Right cardiac atrium (tissue), 5 donors: Measurements from ENCODE around the gene CLDN17. TPM values are rescaled to one million over a fixed set of nuclear protein-coding genes. Genes with fewer than 3 reads are reported as not detected.
A peak's percentile ranks its signal among the peaks of the same experiment; 100 is the strongest.

Experiments used
- ATAC-seq, 2 donors: fragments of 200-7000 bp; cut with Tn5 transposase; one replicate each; pipeline versions ENCODE4 v1.8.0 to v1.9.1; 2020; ENCODE audit warnings: moderate library complexity in 2 of 2, mild to moderate bottlenecking in 1 of 2
- DNase-seq, 3 donors: peaks; one replicate each; pipeline ENCODE4 v3.0.0-alpha.2; 2020
- H3K27ac ChIP-seq: one replicate; pipeline ENCODE4 v1.5.1; 2013; ENCODE audit warnings: mild to moderate bottlenecking, low read length, control low read depth, moderate library complexity
- H3K27me3 ChIP-seq: one replicate; pipeline ENCODE4 v1.6.1; 2013; ENCODE audit not compliant: control insufficient read depth, insufficient read depth
- H3K4me1 ChIP-seq: one replicate; pipeline ENCODE4 v1.6.1; 2013; ENCODE audit warnings: low read length; ENCODE audit not compliant: control insufficient read depth, insufficient read depth
- H3K4me3 ChIP-seq: one replicate; pipeline ENCODE4 v1.5.1; 2013; ENCODE audit warnings: low read length, control low read depth
- H3K9me3 ChIP-seq: one replicate; pipeline ENCODE4 v1.6.1; 2013; ENCODE audit warnings: low read length; ENCODE audit not compliant: control insufficient read depth
- WGBS: extraction: QIAGEN DNeasy Blood & Tissue Kit; methylation state at CpG from one replicate; pipeline ENCODE4 v1.1.7; 2013; 5-methylcytosine and 5-hydroxymethylcytosine counted together
- intact Hi-C, 4 donors: fragments of 100-400 bp; cut with DNase I; formaldehyde crosslinking; loops; one replicate each; pipeline versions ENCODE4 v1.11.0 to v1.14.0; 2022 to 2023
- long read RNA-seq, 4 donors: library from polyadenylated mRNA; unstranded; transcript quantifications; one replicate each; pipeline ENCODE4 v2.0.0, GENCODE V29; 2020 to 2021
- polyA plus RNA-seq: library from polyadenylated mRNA; stranded (reverse); fragments of 200-250 nt; gene quantifications from one replicate; pipeline ENCODE4 v1.2.3, GENCODE V29; 2013
- total RNA-seq, 4 donors: library from RNA; stranded (reverse); fragmentation: NEBNext Ultra II Directional; extraction: Animal tissue kit (Norgen Biotek cat#: 25700); gene quantifications; one replicate each; pipeline ENCODE4 v1.2.1, GENCODE V29; 2021
- donor health status: healthy with polysubstance abuse.
- donor health status: DM: no; HTN: yes; CAD: no.
- donor health status: DM: no; HTN: no; CAD: no.
- donor health status: DM: no; HTN: yes; CAD: no; lungs with severe emphysema.
- donor health status: DM: yes; HTN: yes; CAD: no.

The CLDN17 gene, protein sequence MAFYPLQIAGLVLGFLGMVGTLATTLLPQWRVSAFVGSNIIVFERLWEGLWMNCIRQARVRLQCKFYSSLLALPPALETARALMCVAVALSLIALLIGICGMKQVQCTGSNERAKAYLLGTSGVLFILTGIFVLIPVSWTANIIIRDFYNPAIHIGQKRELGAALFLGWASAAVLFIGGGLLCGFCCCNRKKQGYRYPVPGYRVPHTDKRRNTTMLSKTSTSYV
- total RNA-seq (not detected), polyA plus RNA-seq (not detected)
- long read RNA-seq, donor 1: 0 reads
- long read RNA-seq, donor 2: 0 reads
- long read RNA-seq, donor 3: 0 reads
- long read RNA-seq, donor 4: 0 reads

DNA sequence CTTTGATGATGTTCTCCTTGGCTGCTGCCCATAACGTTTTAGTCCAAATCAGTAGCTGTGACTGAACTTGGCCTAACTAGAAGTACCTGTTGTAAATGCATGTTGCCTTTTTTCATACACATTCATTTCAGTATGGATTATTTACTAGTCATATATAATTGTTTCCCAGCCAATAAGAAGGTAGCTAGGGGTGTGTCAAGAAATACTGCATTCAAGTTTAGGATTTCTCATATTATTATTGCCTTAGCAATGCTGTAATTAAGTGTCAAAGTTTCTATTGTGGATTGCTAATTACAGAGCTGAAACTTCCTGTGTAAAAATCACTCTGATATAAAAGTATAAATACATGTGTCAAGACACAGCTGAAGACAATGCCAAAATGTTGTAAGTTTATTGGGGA lies at the start of gene CLDN17:
CLDN17 (minus strand) TSS at position 101 of the 400 bp plus-strand sequence. CDS start 188 bp downstream, outside the sequence.
- no peak within 1 kb of the TSS for H3K4me3 ChIP-seq
- peaks cover 2% of the 10 kb centered on the region for H3K4me1 ChIP-seq
- no peaks in the 10 kb centered on the region for H3K27me3 ChIP-seq
- no peak within 1 kb of the TSS for H3K27ac ChIP-seq
- no peak for ATAC-seq
- whole genome bisulfite sequencing: 63% methylated on average over 1 of the region's 1 CpG
- H3K9me3 ChIP-seq: no peaks in the 10 kb centered on the region
- intact Hi-C loops: no loop called here
- DNase-seq: no peak

DNA sequence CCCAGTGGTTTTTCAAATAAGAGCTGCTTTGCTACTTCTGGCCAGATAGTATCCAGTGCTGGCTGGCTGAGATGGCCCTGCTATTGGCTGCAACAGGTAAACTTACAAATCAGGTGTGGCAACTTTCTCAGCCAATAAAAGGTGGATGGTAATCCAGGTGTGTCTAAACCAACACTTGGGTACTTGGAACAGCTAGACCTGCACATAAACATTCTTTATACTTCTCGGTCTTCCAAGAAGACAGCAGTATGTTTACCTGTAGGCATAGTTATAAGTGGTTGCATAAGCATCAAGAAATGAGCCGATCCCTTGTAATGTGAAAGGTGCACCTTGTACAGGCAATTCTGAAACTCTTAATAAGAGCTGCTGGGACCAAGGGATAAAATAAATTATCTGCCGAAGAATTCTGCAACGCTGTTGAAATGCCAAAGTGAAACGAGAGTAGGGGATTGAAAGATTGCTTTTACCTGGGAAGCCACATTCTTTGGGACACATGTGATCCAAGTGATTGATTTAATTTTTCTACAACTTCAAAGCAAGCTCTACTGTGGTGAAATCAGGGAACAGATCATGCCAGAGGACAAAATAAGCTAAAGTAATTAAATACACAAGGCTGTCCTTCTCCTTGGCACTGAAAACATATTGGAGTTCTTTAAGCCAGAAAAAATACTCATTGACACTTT lies 49.6 kb upstream of the CLDN17 start, which contains the start of gene CLDN8:
CLDN8 (minus strand) TSS at position 57 of the 683 bp plus-strand sequence. CDS start 172 bp downstream, outside the sequence.
- Histone ChIP-seq H3K27ac (no peak within 1 kb of the TSS), H3K4me3 (no peak within 1 kb of the TSS), H3K9me3 (no peaks in the 10 kb centered on the region), H3K4me1 (no peaks in the 10 kb centered on the region), H3K27me3 (no peaks in the 10 kb centered on the region)
- WGBS: 86% methylated on average over 5 of the region's 5 CpGs
- ATAC-seq (no peak), DNase-seq (no peak)
- intact Hi-C loops: no loop called here

DNA sequence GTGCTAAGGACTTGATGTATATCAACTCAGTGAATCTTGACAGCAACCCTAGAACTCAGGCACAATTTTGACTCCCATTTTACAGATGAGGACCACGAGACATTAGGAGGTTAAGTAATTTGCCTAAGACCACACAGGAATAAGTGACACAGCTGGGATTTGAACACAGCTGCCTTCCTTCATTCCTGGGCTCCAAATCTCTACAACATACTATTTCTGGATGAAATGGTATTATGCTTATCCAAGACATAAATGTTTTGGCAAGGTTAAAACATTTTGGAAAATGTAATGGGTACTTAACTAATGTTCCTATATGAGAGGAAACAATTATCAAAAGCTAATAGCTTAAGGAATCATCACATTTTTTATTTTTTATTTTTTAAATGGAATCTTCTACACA lies 44.5 kb upstream of the CLDN17 start:
- Histone ChIP-seq H3K27me3 (no peaks in the 10 kb centered on the region), H3K9me3 (no peaks in the 10 kb centered on the region), H3K27ac (no peak overlapping the region), H3K4me1 (no peaks in the 10 kb centered on the region), H3K4me3 (no peak overlapping the region)
- 40% methylated on average over 1 of the region's 1 CpG for WGBS
- ATAC-seq: no peak
- DNase-seq: no peak
- intact Hi-C loops: no loop called here

DNA sequence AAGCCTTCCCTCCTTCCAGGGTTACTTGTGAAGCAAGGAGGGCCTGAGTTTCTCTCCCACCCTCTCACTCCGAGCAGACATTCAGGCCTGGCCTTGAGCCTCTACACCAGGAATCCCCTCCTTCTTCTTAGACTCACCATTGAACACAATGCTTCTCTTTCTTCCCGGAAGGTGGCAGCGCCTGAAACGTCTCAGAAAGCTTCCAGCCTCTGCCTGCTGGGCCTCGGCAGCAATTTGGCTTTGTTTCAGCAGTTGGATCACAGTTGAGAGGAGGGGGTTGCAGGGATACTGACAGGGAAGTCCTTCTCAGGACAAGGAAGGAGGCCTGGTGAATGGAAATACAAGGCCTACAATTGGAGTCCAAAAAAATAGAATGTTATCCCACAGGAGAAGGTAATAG lies 43.0 kb upstream of the CLDN17 start:
- Histone ChIP-seq H3K27me3 (no peaks in the 10 kb centered on the region), H3K27ac (no peak overlapping the region), H3K4me1 (no peaks in the 10 kb centered on the region), H3K9me3 (no peaks in the 10 kb centered on the region), H3K4me3 (no peak overlapping the region)
- ATAC-seq (no peak), DNase-seq (no peak)
- intact Hi-C loops: no loop called here
- 53% methylated on average over 5 of the region's 5 CpGs for WGBS

DNA sequence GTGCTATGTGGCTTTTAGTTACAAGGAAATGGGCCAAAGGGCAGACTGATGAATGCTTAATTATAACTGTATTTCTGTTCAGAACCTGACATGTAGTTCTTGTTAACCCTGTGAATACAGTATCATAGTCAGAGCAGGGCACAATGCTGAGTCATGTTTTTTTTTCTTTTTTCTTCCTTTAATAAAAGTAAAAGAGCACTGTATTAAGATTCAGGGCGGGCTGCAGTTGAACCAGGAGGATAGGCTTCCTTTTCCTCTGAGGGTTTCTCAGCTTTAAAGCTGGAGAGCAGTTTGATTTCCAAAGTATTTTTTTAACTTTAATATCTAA lies 40.6 kb upstream of the CLDN17 start:
- ATAC-seq (no peak), DNase-seq (no peak)
- no peaks in the 10 kb centered on the region for H3K9me3 ChIP-seq
- H3K27ac ChIP-seq: no peak overlapping the region
- no peaks in the 10 kb centered on the region for H3K4me1 ChIP-seq
- WGBS: 78% methylated on average over 1 of the region's 1 CpG
- H3K4me3 ChIP-seq: no peak overlapping the region
- intact Hi-C loops: no loop called here
- no peaks in the 10 kb centered on the region for H3K27me3 ChIP-seq

DNA sequence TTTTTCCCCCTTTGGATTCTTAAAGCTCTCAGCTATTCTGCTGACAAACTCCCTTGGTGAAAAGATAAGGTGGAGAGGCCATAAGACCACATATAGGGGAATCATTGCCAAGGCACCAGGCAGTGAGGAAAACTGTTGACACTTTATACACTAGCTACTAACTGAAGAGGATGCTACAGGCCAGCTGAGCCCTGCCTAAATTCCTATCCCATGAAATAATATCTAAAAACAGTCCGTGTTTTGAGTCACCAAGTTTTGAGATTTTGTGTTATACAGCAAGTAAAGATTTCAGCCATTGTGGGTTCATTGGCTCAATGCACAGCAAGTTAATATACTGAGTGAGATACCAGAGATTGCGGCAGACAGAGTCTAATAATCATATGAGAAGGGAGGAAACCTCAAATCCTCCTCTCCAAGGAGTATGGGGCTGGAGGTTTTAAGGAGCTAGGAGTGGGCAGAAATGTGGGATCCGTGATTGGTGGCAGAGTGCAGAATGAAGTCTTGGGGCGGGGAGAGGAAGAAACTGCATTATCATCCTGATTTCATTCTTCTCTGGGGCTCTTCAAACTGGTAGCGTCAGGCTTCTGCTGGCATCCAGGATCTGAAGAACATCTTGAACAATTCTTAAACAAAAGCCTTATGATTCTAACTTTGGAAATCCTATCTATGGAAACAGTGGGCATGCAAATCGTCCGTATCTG lies 40.1 kb upstream of the CLDN17 start:
- ATAC-seq (no peak), DNase-seq (no peak)
- intact Hi-C loops: no loop called here
- 45% methylated on average over 7 of the region's 7 CpGs for WGBS
- no peaks in the 10 kb centered on the region for H3K27me3 ChIP-seq
- H3K4me1 ChIP-seq: no peaks in the 10 kb centered on the region
- no peaks in the 10 kb centered on the region for H3K9me3 ChIP-seq
- no peak overlapping the region for H3K4me3 ChIP-seq
- peak overlapping the region; percentile 3 for H3K27ac ChIP-seq

DNA sequence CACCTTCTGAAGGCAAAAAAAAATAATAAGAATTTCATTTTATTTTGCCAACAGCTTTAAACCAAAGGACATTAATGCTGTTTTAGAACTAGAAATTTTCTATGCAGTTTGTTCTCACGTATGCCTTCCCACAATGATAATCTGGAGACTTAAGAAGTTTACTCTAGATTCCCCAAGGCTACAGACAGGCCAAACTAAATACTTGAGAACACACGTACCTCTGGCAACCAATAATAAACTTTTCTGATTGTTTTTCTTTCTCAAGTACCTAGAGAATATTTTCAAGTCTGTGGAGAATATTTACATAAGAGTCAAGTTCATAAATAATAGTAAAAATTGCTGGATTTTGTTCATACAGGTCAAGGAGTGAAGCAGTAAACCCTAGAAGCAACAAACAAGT lies 33.4 kb upstream of the CLDN17 start:
- H3K27ac ChIP-seq: no peak overlapping the region
- no peak overlapping the region for H3K4me3 ChIP-seq
- 40% methylated on average over 2 of the region's 2 CpGs for WGBS
- H3K9me3 ChIP-seq: no peaks in the 10 kb centered on the region
- intact Hi-C loops: no loop called here
- ATAC-seq (no peak), DNase-seq (no peak)
- H3K27me3 ChIP-seq: no peaks in the 10 kb centered on the region
- H3K4me1 ChIP-seq: no peaks in the 10 kb centered on the region

DNA sequence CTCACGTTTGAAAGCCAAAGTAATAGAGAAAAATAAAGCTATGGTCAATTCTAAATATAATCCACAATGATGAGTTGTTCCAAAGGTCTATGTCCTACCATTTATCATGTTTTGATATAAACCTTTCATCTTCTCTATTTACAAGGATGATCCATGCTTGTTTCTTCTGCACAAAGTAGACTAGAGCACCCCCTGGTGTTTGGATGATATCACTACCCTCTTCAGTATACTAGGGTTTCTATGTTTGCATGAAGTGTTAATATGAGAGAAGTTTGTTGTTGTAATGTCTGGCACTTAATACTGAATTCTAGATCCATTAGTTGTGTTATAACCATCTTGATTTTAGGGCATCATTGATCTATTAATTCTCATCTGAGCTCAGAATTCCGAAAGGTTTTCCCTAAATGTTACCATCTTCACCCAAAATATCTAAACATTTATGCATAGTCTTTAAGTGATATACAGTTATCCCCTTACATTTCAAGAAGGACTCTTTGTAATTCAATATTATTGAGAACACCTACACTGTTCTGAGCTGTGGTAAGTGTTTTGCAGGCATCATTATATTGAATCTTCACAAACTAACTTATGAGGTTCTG lies 28.2 kb upstream of the CLDN17 start:
- no peak for DNase-seq

DNA sequence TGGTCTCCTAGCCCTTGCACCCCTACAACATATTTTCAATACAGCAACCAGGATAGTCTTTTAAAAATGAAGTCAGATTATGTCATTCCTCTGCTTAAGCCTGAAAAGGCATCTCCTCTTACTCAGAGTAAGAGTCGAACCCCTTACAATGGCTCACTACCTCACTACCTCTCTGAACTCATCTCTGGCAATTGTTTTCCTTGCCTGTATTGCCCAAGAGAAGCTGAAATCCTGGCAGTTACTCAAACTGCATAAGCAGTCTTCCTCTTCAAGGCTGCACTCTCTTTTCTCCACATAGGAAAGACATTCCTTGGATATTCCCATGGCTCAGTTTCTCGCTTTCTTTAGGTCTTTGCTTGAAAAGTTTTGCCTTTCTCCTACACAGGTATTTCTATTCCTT lies 26.6 kb upstream of the CLDN17 start:
- ATAC-seq (no peak), DNase-seq (no peak)
- Histone ChIP-seq H3K27ac (no peak overlapping the region), H3K4me1 (no peaks in the 10 kb centered on the region), H3K27me3 (no peaks in the 10 kb centered on the region), H3K4me3 (no peak overlapping the region), H3K9me3 (no peaks in the 10 kb centered on the region)
- intact Hi-C loops: no loop called here
- 85% methylated on average over 2 of the region's 2 CpGs for WGBS

More for the DNA sequence above, 28.2 kb upstream of the CLDN17 start:
- no peak overlapping the region for H3K4me3 ChIP-seq
- no peak overlapping the region for H3K27ac ChIP-seq
- H3K4me1 ChIP-seq: no peaks in the 10 kb centered on the region
- intact Hi-C loops: no loop called here
- no peaks in the 10 kb centered on the region for H3K9me3 ChIP-seq
- no peaks in the 10 kb centered on the region for H3K27me3 ChIP-seq
- WGBS: 39% methylated on average over 2 of the region's 2 CpGs
- ATAC-seq: no peak

DNA sequence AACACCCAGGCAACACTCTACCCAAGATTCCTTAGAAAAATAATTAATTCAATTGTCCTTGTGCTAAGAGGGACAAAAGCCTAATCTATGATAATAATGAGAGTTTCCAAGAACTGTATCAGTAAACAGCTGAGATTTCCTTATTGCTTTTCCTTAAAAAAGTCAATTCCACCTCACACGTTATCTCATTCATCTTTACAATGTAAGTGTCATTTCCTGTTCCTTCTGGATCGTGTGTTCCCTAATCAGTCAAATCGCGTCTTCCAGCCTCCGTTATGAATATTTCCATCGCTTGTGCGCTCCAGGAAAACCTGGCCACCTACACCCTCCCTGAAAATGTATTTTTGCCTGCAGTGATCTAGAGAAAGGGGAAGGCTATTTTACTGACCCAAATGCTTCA lies 23.9 kb upstream of the CLDN17 start:
- WGBS: 61% methylated on average over 7 of the region's 7 CpGs
- H3K27ac ChIP-seq: no peak overlapping the region
- ATAC-seq: no peak
- H3K9me3 ChIP-seq: no peaks in the 10 kb centered on the region
- no peaks in the 10 kb centered on the region for H3K27me3 ChIP-seq
- no peak for DNase-seq
- no peak overlapping the region for H3K4me3 ChIP-seq
- H3K4me1 ChIP-seq: no peaks in the 10 kb centered on the region
- intact Hi-C loops: no loop called here

DNA sequence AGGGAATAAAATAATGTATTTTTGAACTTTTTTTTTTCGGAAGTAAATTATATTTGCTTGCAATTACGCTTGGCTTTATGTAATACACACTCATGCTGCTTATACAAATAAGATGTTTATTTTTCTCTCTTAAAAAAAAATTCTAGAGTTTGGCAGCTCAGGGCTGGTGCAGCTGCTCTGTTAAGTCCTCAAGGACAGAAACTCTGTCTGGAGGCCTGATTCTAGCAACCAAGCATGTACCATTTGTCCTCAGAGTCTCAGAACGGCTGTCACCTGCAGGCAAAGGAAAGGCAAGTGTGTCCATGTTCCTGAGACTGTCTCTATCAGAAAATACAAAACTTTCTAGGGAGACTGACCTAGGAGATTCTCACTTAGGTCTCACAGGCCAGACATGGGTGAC lies 23.2 kb upstream of the CLDN17 start:
- no peaks in the 10 kb centered on the region for H3K4me1 ChIP-seq
- ATAC-seq (no peak), DNase-seq (no peak)
- H3K27me3 ChIP-seq: no peaks in the 10 kb centered on the region
- H3K27ac ChIP-seq: no peak overlapping the region
- H3K4me3 ChIP-seq: no peak overlapping the region
- H3K9me3 ChIP-seq: no peaks in the 10 kb centered on the region
- WGBS: 77% methylated on average over 3 of the region's 3 CpGs
- intact Hi-C loops: no loop called here
